ENCODE results near the gene TNK1.

The TNK1 gene

GRCh38 chr17:7355053-7355452, 25.8 kb upstream of the TNK1 start, which contains the start of gene TMEM95:
TMEM95 (plus strand) TSS chr17:7355156; CDS start chr17:7355205, 49 bp downstream.
- ChIA-PET POLR2A (interaction anchor here (1.1 to 2.7 kb wide), 2 partner anchors 25 to 129 kb away, joined by 3 to 10 read pairs; partner anchors contain the start of gene POLR2A), CTCF (interaction anchor here (1.0 to 5.4 kb wide), 26 partner anchors 7 to 235 kb away, joined by 3 to 67 read pairs (median 6); partner anchors contain the start of genes ACAP1, FGF11, SENP3 and SOX15)
- TF ChIP-seq CTCF (IDR thresholded peaks at IDR 0.05; ENCODE audit: insufficient read depth, low read length, missing control alignments) = no peak
- no peak for DNase-seq (ENCODE audit: low read depth, low spot score)
- peak within 1 kb of the TSS; percentile 9; the same call in 1 of the 2 replicates for H3K4me3 ChIP-seq (ENCODE audit: low read depth, low read length)

GRCh38 chr17:7355573-7355972, 25.3 kb upstream of the TNK1 start:
- no peak for TF ChIP-seq CTCF (IDR thresholded peaks at IDR 0.05; ENCODE audit: insufficient read depth, low read length, missing control alignments)
- ChIA-PET POLR2A (interaction anchor here (0.8 to 1.1 kb wide), 4 partner anchors 25 to 205 kb away, joined by 3 to 4 read pairs (median 3); no protein-coding TSS in a partner anchor), CTCF (interaction anchor here (0.7 to 5.4 kb wide), 31 partner anchors 9 to 234 kb away, joined by 3 to 67 read pairs (median 5); partner anchors contain the start of genes ACAP1, FGF11, NLGN2 and SENP3)

GRCh38 chr17:7356072-7356549, 24.8 kb upstream of the TNK1 start:
- no peak for DNase-seq (ENCODE audit: low read depth, low spot score)
- CTCF ChIA-PET = interaction anchor here (0.7 to 5.4 kb wide), 35 partner anchors 9 to 234 kb away, joined by 3 to 67 read pairs (median 5); partner anchors contain the start of genes ACAP1, FGF11, NLGN2 and SENP3
- H3K4me3 ChIP-seq (ENCODE audit: low read depth, low read length) = no peak overlapping the region
- POLR2A ChIA-PET = interaction anchor here (0.8 to 1.0 kb wide), 3 partner anchors 27 to 205 kb away, joined by 3 to 4 read pairs (median 3); no protein-coding TSS in a partner anchor
- TF ChIP-seq CTCF (IDR thresholded peaks at IDR 0.05; ENCODE audit: insufficient read depth, low read length, missing control alignments) = peak; percentile 94

More at GRCh38 chr17:7355573-7355972, 25.3 kb upstream of the TNK1 start:
- DNase-seq (ENCODE audit: low read depth, low spot score) = no peak
- H3K4me3 ChIP-seq (ENCODE audit: low read depth, low read length) = no peak overlapping the region

- TF ChIP-seq CTCF (IDR thresholded peaks at IDR 0.05; ENCODE audit: insufficient read depth, low read length, missing control alignments) = no peak
- no peak for DNase-seq (ENCODE audit: low read depth, low spot score)
- H3K4me3 ChIP-seq (ENCODE audit: low read depth, low read length) = no peak overlapping the region
- ChIA-PET POLR2A (no interaction called here), CTCF (interaction anchor here (0.6 to 5.4 kb wide), 25 partner anchors 9 to 245 kb away, joined by 3 to 67 read pairs (median 6); partner anchors contain the start of genes FGF11, NLGN2, SENP3 and SOX15)
These were observed 24.1 kb upstream of the TNK1 start for GRCh38 chr17:7356756-7357155.

- ChIA-PET CTCF (interaction anchor here (1.0 to 5.4 kb wide), 7 partner anchors 12 to 204 kb away, joined by 3 to 67 read pairs (median 8); partner anchors contain the start of gene SENP3), POLR2A (no interaction called here)
- H3K4me3 ChIP-seq (ENCODE audit: low read depth, low read length) = no peak overlapping the region
- no peak for DNase-seq (ENCODE audit: low read depth, low spot score)
- no peak for TF ChIP-seq CTCF (IDR thresholded peaks at IDR 0.05; ENCODE audit: insufficient read depth, low read length, missing control alignments)
These were observed 23.5 kb upstream of the TNK1 start for GRCh38 chr17:7357381-7357780.

GRCh38 chr17:7361906-7362305, 19.0 kb upstream of the TNK1 start:
- ChIA-PET CTCF (interaction anchor here (1.4 to 3.0 kb wide), 3 partner anchors 8 to 199 kb away, joined by 3 to 17 read pairs (median 5); partner anchors contain the start of genes KCTD11 and TMEM95), POLR2A (interaction anchor here (1.0 kb wide), 1 partner anchor 325 kb away, joined by 4 read pairs; the partner anchor contains the start of gene TP53)
- no peak for DNase-seq (ENCODE audit: low read depth, low spot score)
- no peak for TF ChIP-seq CTCF (IDR thresholded peaks at IDR 0.05; ENCODE audit: insufficient read depth, low read length, missing control alignments)
- no peak overlapping the region for H3K4me3 ChIP-seq (ENCODE audit: low read depth, low read length)
